ENCODE measurements around the gene SUPT5H. TPM values are rescaled to one million over a fixed set of nuclear protein-coding genes. Genes with fewer than 3 reads are reported as not detected.
A peak's percentile ranks its signal among the peaks of the same experiment; 100 is the strongest.

Gene SUPT5H
- total and polyA plus RNA-seq, 2 of the 8 experiments (the other 6 are each of a cell fraction or from before 2014, with no cell fraction given) = 77.8 to 111 TPM

DNA sequence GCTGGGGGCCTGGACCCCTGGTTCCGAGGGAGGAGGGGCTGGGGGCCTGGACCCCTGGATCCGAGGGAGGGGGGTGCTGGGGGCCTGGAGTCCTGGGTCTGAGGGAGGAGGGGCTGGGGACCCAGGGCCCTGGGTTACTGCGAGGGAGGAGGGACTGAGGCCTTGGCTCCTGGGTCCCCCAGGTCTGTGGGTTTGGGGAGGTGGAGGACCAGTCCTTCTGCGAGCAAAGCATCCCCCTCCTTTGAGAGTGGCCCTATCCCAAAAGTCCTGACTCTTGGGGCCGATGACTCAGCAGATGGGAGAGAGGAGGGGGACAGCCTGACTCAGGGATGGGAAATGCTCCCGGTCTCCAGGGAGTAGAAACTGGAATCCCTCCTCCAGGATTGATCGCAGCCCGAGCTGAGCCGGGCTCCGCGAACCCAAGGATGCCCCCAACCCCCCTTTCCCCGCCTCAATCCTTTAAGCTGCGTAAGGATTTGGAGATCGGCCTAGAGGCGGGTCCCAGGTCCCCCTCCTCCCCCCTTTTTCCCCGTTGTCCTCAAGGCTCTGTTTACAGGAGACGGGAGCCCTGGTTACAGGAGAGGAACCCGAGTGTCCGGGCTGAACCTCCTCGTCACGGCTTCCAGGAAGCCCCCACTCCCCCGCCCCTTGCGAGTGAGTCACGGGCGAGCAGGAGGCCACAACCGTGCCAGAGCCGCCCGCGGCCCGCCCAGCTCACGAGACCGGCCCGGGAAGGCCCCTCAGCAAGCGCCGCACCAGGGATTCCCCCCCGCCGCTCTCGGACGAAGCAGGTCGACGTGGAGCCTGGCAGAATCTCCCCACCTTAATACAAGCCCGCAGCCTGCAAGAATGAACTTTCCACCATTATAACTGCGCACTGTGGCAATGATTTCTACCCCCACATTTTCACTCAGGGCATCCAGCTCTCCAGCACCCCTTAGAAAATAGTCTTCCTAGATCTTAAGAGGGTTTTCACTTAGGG lies 41.8 kb upstream of the SUPT5H start (continued):
- peak; percentile 46; the same call in 1 of the 2 replicates for TF ChIP-seq PHF8 (conservative IDR thresholded peaks at IDR 0.05; ENCODE audit: low read depth, low read length)
- no peak for TF ChIP-seq KDM5A (IDR thresholded peaks at IDR 0.05; ENCODE audit: low read length)
- TF ChIP-seq ATF3 (IDR thresholded peaks at IDR 0.05; ENCODE audit: insufficient read depth, low read depth, low read length) = no peak
- 0 out of 2 replicates have a peak, but pooled peaks have one; percentile 38 for TF ChIP-seq TCF12 (IDR thresholded peaks at IDR 0.05; ENCODE audit: low read depth, low read length)
- TF ChIP-seq CBX8 (IDR thresholded peaks at IDR 0.05; ENCODE audit: borderline replicate concordance, low read depth, low read length) = no peak
- TF ChIP-seq JUND (IDR thresholded peaks at IDR 0.05; ENCODE audit: low read length) = peak; percentile 74
- TF ChIP-seq SP4 (IDR thresholded peaks at IDR 0.05; ENCODE audit: low read length) = peak; percentile 63
- TF ChIP-seq TAF1 (IDR thresholded peaks at IDR 0.05; ENCODE audit: low read depth, low read length) = peak; percentile 77
- no peak for TF ChIP-seq BCL11A (IDR thresholded peaks at IDR 0.05; ENCODE audit: low read depth in 2 of 2, low read length in 2 of 2)
- no peak for TF ChIP-seq FOSL1 (IDR thresholded peaks at IDR 0.05; ENCODE audit: insufficient read depth, low read depth, low read length)
- no peak for TF ChIP-seq CHD1 (IDR thresholded peaks at IDR 0.05; ENCODE audit: low read depth, low read length)
- TF ChIP-seq SP2 (IDR thresholded peaks at IDR 0.05; ENCODE audit: low read length) = no peak
- peak in 1 of 2 experiments; percentile 94; a peak in 2 of 3 replicates for TF ChIP-seq POLR2A (IDR thresholded peaks at IDR 0.05; ENCODE audit: control extremely low read depth in 1 of 2, low read depth in 2 of 2, low read length in 2 of 2)
- TF ChIP-seq EZH2 (IDR thresholded peaks at IDR 0.05; ENCODE audit: low read depth, low read length, severe bottlenecking) = no peak
- TF ChIP-seq RBBP5 (IDR thresholded peaks at IDR 0.05; ENCODE audit: borderline replicate concordance, low read depth, low read length) = no peak
- no peak for TF ChIP-seq USF2 (IDR thresholded peaks at IDR 0.05; ENCODE audit: low read length)

Measured in H1 (cell line).